Activated T-helper 9 cell treated with anti-CD3 and anti-CD28 coated beads, Interleukin-2, amount 50 U/mL, for 16 hours (primary cell): ENCODE results near the gene FTO.

ENCODE experiments used
- DNase-seq: peaks from one replicate; pipeline ENCODE4 v3.0.0-alpha.2; 2020; ENCODE audit warnings: low read depth

Gene FTO

DNA sequence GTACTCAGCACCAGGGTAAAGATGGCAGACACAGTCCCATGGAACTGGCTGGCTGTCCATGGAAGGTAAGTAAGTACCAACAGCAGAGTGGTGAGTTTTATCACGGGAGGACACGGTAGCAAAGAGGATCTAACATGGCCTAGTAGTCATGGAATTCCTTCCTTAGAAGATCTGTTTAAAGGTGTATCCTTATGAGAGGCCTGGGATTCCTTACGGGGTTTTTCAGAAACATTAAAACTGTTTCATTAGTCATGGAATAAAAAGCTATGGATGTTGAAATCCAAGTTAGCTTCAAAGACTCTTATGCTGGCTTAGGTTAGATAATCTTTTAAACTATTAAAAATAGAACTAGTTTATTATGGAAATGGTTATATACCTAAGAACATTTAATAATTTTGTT, 7.4 kb downstream of the FTO start:
- no peak for DNase-seq

DNA sequence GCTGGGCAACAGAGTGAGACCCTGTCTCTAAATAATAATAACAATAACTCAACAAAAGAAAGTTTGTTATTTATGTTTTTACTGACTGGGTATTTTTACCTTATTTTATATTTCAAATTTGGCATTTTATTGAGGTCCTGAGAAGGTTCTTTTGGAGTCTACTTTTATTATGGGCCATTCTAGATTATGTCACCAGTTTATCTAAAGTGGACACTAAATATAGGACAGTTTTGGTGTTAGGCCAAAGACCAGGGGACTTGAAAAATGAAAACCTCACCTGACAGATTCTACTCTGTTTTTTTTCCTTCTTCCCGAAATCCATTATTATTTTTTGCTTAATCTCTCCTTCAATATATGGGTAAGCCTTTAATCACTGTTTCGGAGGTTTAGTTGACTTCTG, 8.1 kb downstream of the FTO start:
- DNase-seq, result no peak

DNA sequence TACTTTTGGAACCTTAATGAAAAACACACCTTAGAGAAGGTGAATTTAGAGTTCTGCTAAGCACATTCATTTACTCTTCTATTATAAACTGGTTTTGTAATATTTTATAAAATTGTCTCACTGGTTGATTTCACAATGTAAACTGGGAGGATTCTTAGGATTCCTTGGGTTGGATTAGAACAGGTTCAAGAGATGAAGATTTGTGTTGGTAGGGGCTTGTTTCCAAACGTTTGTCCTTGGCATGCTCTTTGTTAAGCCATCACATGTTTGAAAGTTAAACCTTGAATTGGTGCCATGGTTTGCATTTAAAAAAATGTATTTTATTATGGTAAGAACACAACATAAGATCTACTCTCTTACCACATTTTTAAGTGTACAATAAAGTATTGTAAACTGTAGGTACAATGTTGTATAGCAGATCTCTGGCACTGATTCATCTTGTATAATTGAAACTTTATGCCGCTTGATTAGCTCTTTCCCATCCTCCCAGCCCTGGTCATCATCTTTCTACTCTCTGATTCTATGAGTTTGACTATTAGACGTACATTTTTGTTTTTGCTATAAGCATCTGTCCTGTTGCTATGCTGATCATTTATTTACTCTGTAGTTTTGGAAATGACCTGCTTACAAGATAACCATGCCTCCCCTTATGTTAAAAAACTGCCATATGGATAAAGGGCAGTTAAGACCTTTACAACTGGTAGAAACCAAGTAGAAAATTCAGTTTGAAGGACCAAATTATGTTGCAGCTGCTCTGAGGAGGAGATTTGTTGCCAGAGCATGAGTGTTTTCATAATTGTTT, 9.6 kb downstream of the FTO start:
- no peak for DNase-seq

DNA sequence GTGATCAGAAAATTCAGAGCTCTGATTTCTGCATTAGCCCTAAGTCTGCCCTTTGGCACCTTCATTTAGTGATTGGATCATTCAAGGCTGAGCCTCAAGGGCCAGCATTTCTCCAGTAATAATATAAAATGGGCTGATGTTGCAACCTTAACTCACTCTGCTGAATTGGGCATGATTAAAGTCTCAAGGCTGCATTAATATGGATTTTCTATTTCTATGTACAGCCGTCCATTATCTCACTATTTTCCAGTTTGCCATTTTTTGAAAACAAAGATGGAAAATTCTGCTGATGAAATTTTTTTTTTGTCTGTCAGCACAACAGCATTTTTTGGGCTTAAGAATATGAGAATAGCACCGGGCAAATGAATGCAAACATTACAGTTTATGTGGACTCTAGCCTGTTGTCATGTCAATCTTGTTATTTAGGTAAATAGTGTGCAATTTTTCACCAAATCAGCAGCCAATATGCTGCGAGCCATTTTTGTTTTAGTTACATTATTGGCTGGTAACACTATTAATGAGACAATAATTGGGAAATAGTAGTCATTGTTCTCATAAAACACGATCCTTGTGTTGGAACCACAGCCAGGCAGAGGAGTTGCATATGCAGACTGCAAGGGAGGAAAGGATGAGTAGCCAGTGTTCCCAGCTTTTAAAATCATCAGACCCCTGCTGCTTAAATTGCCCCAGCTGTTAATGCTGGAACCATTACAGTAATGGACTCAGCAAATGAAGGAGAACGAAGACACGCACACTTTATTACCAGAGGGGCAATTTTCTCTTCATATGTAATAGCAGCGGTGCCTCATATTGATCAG, 10.5 kb downstream of the FTO start:
- DNase-seq, result no peak

- no peak for DNase-seq
Observed at GRCh38 chr16:53715023-53715384, 11.0 kb downstream of the FTO start.

DNA sequence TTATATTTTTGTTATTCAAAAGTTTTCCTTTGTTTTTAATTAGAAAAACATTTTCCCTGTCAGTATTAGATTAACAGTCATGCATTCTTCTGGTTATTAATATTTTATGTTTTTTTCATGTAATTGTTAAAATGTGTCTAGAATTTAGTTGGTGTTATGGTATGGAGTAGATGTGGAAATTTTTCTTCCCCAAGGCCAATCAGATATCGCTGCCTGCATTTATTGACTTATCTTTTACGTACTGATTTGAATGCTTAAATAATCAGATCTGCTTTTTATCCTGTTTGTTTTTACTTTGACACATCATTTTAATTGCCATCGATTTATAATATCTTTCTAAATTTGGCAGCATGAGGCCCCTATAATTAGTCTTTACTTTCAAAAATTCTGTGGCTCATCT, 13.6 kb downstream of the FTO start:
- no peak for DNase-seq

- no peak for DNase-seq
Observed at GRCh38 chr16:53721017-53721416, 17.1 kb downstream of the FTO start.

- DNase-seq, result no peak
Observed at GRCh38 chr16:53726625-53727024, 22.7 kb downstream of the FTO start.

DNA sequence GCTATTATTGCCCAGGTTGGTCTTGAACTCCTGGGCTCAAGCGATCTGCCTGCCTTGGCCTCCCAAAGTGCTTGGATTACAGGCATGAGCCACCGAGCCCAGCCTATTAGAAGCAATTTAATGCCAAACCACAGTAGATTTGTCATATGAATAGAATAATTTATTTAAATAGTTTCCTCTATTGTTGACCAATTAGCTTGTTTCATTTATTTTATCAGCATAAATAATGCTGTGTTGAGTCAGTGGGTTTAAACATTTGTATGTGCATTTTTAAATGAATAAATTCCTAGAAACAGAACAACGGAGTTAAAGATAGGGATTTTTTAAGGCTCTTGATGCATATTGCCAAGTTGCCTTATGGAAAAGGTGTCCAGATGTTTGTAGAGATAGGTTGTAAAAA, 26.7 kb downstream of the FTO start:
- no peak for DNase-seq

GRCh38 chr16:53732296-53732929, 28.5 kb downstream of the FTO start:
- no peak for DNase-seq

DNA sequence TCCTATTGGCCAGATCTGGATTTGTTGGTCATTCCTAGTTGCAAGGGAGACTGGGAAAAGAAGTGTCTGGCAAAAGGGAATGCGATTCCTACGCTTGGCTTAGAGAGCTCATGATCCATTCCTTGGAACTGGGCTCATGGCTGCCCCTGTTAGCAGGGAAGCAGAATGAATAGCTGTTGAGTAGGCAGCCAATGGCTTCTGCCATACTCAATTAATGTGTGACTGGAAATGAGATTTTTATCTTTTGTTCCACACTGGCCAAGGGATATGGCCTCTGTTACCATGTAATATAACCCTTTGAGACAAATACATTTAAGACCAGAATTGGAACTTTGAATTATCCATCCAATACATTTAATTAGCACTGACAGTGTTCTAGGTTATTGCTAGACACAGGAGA, 31.0 kb downstream of the FTO start:
- no peak for DNase-seq

GRCh38 chr16:53736297-53736696, 32.3 kb downstream of the FTO start:
- DNase-seq, result no peak

DNA sequence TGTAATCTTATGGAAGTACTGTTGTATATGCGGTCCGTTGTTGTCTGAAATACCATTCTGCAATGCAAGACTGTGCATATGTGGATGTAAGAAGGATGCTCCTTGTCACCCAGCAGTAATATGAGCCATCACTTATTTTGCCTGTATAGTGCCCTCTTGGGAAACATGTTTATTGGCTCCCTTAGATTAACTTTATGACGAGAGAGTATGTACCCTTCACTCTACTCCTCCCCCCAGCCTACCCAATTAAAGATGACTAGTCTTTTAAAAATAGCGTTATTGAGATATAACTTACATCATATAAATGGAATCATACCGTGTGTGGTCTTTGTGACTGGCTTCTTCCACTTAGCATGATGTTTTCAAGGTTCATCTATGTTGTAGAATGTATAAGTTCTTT, 33.6 kb downstream of the FTO start:
- no peak for DNase-seq

DNA sequence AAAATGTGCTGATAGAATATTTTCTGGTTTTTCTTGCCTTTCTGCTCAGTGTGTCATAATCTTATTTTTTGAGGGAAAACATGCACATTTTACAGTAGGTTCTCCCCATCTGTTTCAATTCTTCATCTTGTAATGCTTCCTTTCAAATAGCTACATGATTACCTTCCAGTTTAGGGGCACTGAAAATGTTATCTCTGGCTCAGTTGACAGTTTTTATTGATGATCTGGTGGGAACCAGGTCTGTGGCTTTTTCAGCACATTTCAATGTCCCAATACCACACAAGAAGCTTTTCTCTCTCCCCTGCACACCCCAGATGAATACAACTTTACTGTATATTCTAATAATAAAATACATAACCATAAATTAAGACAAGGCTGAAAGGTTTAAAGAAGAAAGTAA, 36.5 kb downstream of the FTO start:
- no peak for DNase-seq

GRCh38 chr16:53740933-53741531, 37.1 kb downstream of the FTO start:
- no peak for DNase-seq

GRCh38 chr16:53741546-53741945, 37.6 kb downstream of the FTO start:
- no peak for DNase-seq

DNA sequence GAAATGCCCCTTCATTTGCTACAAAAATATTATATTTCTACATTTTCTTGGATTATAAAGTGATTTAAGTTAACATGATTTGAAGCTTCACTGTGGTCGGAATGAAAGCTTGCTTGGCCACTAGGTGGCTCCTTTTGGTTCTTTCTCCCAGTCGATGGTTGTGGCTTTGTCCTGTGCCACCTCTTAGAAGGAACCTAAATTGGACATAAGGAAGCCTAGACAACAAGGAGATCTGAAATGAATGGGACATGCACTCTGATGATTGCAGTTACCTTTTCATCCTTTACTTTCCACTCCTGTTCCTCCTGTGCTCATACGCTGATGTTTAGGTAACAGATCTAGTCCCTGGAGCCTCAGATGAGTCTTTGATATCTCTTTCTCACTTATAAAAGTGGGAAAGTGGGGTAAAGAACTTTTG, 39.2 kb downstream of the FTO start:
- DNase-seq, result no peak

DNA sequence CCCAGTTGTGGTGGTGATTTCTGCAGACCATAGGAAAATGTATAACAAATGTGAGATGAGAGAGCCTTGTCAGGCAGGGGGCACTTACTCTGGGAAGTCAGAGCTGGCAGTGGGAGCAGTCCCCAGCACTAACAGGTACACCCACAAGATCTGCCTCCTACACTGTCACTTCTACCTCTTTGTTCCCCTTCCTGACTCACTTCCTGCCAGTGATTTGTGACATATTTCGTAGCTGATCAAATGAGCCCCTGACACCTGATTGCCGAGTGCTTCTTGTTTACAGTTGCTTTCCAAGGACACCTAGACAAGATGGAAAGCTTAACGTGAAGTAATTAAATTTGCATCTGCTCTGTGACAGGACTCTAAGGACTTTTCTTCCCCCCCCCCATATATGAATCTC, 40.5 kb downstream of the FTO start:
- no peak for DNase-seq

DNA sequence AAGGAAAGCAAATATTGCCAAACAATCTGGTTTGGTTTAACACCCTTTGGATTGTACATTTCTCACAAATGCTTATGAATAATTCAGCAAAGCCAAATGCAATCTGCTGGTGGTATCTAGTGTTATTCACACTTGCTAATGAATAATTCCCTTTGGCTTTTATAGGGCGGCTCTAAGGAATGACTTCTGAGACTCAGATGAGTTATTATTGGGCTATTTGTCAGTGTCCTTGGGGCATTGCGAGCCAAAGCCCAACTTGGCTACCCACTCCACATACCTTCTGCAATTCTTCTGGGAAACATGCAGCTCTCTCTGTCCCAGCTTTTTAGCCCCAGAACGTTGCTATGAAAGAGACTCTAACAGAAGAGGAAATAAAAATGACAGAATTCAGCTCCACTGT, 41.1 kb downstream of the FTO start:
- DNase-seq, result no peak

GRCh38 chr16:53745753-53746266, 41.9 kb downstream of the FTO start:
- DNase-seq, result no peak

DNA sequence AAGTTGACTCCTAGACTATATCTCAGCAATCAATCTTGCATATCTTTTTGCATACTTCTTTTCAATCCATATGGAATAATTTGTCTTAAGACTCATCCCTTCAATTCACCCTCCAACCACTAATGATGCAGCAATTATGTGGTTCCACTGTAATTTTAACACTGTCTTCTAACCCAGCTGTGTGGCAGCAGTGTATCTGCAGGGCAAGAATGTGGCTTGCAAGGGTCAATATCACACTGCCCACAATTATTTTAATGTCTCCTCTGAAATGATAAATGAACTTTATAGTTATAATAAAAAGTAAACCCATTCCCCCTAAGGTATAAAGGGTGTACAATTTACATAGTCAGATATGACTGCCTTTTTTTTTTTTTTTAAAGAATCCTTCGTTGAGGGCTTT, 48.6 kb downstream of the FTO start:
- DNase-seq, result no peak

GRCh38 chr16:53753431-53753830, 49.5 kb downstream of the FTO start:
- DNase-seq, result no peak
